Measurements from ENCODE around the gene PTGER1.

Gene PTGER1

GRCh38 chr19:14478113-14478545, 3.0 kb upstream of the PTGER1 start:
- H3K4me3 ChIP-seq = no peak overlapping the region
- H3K27ac ChIP-seq = peak overlapping the region in 1 of 2 donors; percentile 45
- no peak for TF ChIP-seq CTCF (IDR thresholded peaks at IDR 0.05)
- no peak for DNase-seq (ENCODE audit: low spot score)

DNA sequence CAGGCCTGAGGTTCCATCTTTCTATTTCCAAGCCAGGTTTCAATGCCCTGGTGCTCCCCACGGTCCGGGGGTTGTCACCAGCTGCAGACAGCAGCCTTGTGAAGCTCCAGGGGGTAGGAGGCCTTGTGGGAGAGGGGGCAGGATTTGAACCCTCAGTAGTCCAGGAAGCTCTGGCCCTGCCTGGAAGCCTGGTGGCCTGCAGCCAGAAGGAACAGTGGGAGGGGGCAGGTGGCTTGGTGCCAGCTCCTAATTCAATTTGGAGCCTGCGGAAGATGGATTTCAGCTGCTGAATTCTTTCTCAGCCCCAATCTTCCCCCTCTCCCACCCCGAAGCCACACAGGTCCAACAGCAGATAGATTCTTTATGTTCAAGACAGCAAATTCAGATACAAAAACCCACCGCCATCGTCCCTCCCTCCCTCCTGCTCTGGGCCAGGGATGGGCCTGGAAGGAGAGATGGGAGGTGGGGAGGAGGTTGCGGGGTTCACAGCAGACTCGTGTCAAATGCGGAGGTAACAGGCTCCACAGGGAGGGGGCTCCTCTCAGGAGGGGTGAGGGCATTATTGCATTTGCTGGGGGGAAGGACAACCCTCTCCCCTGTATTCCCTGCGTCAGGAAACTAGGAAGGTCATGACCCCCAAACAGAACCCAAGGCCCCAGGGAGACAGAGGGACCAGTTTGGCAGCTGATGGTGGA, 2.4 kb upstream of the PTGER1 start:
- no peak for TF ChIP-seq CTCF (IDR thresholded peaks at IDR 0.05)
- no peak for DNase-seq (ENCODE audit: low spot score)
- peak overlapping the region in 1 of 2 donors; percentile 45 for H3K27ac ChIP-seq

GRCh38 chr19:14476673-14477401, 1.7 kb upstream of the PTGER1 start:
- TF ChIP-seq CTCF (IDR thresholded peaks at IDR 0.05) = no peak

More for the DNA sequence above, 2.4 kb upstream of the PTGER1 start:
- H3K4me3 ChIP-seq = no peak overlapping the region

DNA sequence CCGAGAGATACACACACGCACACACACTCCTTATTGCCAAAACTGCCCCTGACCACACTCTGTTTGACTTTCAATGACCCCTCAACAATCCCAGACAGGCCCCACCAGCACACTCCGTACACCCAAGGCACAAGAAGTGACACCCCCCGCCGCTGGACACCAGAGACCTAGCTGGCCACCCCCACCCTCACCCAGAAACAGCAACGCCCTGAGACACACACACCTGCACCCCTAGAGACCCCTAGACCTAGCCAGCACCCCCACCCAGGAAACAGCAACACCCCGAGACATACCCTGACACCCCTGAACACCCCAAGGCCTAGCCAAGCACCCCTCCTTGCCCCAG, 1.1 kb upstream of the PTGER1 start:
- TF ChIP-seq CTCF (IDR thresholded peaks at IDR 0.05) = no peak
- DNase-seq (ENCODE audit: low spot score) = no peak
- H3K4me3 ChIP-seq = no peak overlapping the region
- H3K27ac ChIP-seq = peak overlapping the region in 1 of 2 donors; percentile 16

More at GRCh38 chr19:14476673-14477401, 1.7 kb upstream of the PTGER1 start:
- Histone ChIP-seq H3K27ac (peak overlapping the region in 1 of 2 donors; percentile 22), H3K4me3 (peak overlapping the region; percentile 21)
- DNase-seq (ENCODE audit: low spot score) = no peak

DNA sequence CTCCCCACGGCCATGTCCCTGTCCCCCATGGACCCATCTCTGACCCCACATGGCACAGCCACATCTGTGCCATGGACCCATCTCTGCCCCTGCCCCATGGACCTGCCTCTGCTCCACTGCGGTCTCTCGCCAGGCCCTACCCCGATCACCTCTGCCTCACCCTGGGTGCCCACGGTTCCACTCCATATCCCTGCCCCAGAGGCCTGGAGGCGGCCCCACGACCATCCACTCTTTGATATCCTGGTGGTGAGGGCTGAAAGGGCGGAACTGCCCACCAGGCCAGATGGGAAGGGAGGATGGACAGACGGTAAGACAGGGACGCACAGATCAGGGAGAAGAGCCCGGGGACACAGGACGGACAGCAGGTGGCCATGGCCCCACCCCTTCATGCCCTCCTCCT, 327 bp downstream of the PTGER1 start:
- DNase-seq (ENCODE audit: low spot score) = no peak
- Histone ChIP-seq H3K27ac (no peak overlapping the region), H3K4me3 (peak overlapping the region; percentile 22)
- TF ChIP-seq CTCF (IDR thresholded peaks at IDR 0.05) = no peak

DNA sequence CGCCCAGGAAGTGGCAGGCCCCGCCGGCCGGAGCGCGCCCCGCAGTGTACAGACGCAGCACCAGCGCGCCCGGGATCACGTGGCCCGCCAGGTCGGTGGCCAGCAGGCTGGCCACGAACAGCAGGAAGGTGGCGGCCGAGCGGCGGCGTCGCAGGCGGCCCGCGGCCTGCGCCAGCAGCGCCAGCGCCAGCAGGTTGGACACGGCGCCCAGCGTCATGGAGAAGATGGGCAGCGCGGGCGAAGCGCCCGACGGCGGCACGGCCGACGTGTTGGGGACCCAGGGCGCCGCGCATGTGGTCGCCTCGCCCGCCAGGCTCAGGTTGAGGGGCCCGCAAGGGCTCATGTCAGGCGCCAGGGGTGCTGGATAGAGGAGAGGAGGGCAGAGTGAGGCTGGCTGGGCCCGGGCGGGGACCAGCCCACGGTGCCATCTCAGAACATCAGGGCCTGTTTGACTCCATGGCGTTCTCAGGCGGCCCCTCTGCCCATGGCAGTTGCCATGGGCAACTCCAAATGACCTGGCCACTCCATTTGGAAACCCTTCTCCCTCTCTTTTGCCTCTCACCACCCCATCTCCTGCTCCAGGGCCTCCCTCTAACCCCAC, 1.1 kb downstream of the PTGER1 start:
- DNase-seq (ENCODE audit: low spot score) = no peak
- peak overlapping the region; percentile 54 for H3K4me3 ChIP-seq
- no peak for TF ChIP-seq CTCF (IDR thresholded peaks at IDR 0.05)
- no peak overlapping the region for H3K27ac ChIP-seq
